NAMALWA (cell line): Measurements from ENCODE around the gene SMARCA4.
A peak's percentile ranks its signal among the peaks of the same experiment; 100 is the strongest.

Experiments
- DNase-seq: peaks from one replicate; pipeline ENCODE4 v3.0.0-alpha.2; 2015; ENCODE audit warnings: low spot score

Gene SMARCA4

GRCh38 chr19:10960314-10961072 is at the start of gene SMARCA4:
SMARCA4 (plus strand) TSS chr19:10961030; CDS start chr19:10984152, 23,122 bp downstream.
- peak; percentile 97 for DNase-seq

- DNase-seq: no peak
Observed at GRCh38 chr19:10911579-10912363, 49.1 kb upstream of the SMARCA4 start.

GRCh38 chr19:10912619-10913018 is 48.2 kb upstream of the SMARCA4 start:
- DNase-seq: no peak

GRCh38 chr19:10913716-10914340 is 47.0 kb upstream of the SMARCA4 start:
- DNase-seq: no peak

- DNase-seq: no peak
Observed at GRCh38 chr19:10915130-10916091, 45.4 kb upstream of the SMARCA4 start.

GRCh38 chr19:10916602-10917001 is 44.2 kb upstream of the SMARCA4 start:
- DNase-seq: no peak

- no peak for DNase-seq
Observed at GRCh38 chr19:10918359-10918758, 42.5 kb upstream of the SMARCA4 start.

GRCh38 chr19:10919352-10920287 is 41.2 kb upstream of the SMARCA4 start:
- no peak for DNase-seq

- no peak for DNase-seq
Observed at GRCh38 chr19:10920288-10920655, 40.6 kb upstream of the SMARCA4 start.

GRCh38 chr19:10920781-10921180 is 40.0 kb upstream of the SMARCA4 start:
- DNase-seq: no peak

GRCh38 chr19:10921199-10921909 is 39.5 kb upstream of the SMARCA4 start:
- no peak for DNase-seq

GRCh38 chr19:10921910-10922637 is 38.8 kb upstream of the SMARCA4 start:
- no peak for DNase-seq

- DNase-seq: no peak
Observed at GRCh38 chr19:10922638-10923014, 38.2 kb upstream of the SMARCA4 start.

- no peak for DNase-seq
Observed at GRCh38 chr19:10923260-10924112, 37.3 kb upstream of the SMARCA4 start.

GRCh38 chr19:10924597-10924996 is 36.2 kb upstream of the SMARCA4 start:
- no peak for DNase-seq

- no peak for DNase-seq
Observed at GRCh38 chr19:10927730-10928562, 32.9 kb upstream of the SMARCA4 start.
